Vagina (tissue), 2 donors: ENCODE measurements around the gene SPSB1.

Experiments used
- CTCF ChIP-seq, 3 experiments: fragments of 450-650 bp in 2 of 3; fragments of 200-600 bp in 1 of 3; sonication (generic) in 1 of 3; IDR thresholded peaks; one replicate each; pipeline ENCODE4 v1.5.1; 2017 to 2019; ENCODE audit warnings: antibody characterized with exemption in 3 of 3, mild to moderate bottlenecking in 2 of 3, moderate library complexity in 2 of 3
- POLR2A ChIP-seq, 2 donors: fragments of 450-650 bp; IDR thresholded peaks; one replicate each; pipeline ENCODE4 v1.6.1; 2017; ENCODE audit warnings: antibody characterized with exemption in 2 of 2, mild to moderate bottlenecking in 2 of 2, moderate library complexity in 2 of 2
- POLR2AphosphoS5 ChIP-seq, 2 donors: sonication (generic); formaldehyde crosslinking; IDR thresholded peaks; one replicate each; pipeline ENCODE4 v1.9.0; 2017; ENCODE audit warnings: antibody characterized with exemption in 2 of 2, mild to moderate bottlenecking in 2 of 2, low read depth in 1 of 2; ENCODE audit not compliant: insufficient read depth in 1 of 2

GRCh38 chr1:9269078-9269501, 23.6 kb upstream of the SPSB1 start:
- TF ChIP-seq POLR2AphosphoS5 (IDR thresholded peaks at IDR 0.05; ENCODE audit: insufficient read depth in 1 of 2, low read depth in 1 of 2) (peak in 1 of 2 donors; percentile 9), CTCF (IDR thresholded peaks at IDR 0.05) (no peak), POLR2A (IDR thresholded peaks at IDR 0.05) (no peak)
